Measurements from ENCODE around the gene TTLL7. TPM values are rescaled to one million over a fixed set of nuclear protein-coding genes. Genes with fewer than 3 reads are reported as not detected.

TTLL7 gene
- total RNA-seq, 1 donor from 2014 or later = not detected

GRCh38 chr1:83997631-83998030, 1.3 kb downstream of the TTLL7 start:
- ATAC-seq (ENCODE audit: low read depth) = no peak
- H3K27ac Mint-ChIP-seq = no peak overlapping the region
- CTCF ChIA-PET = no interaction called here
- H3K9me3 Mint-ChIP-seq = no peaks in the 10 kb centered on the region
- no peaks in the 10 kb centered on the region for H3K36me3 Mint-ChIP-seq (ENCODE audit: low read depth)
- no peak for DNase-seq
- intact Hi-C loops (cut with micrococcal nuclease) = loop anchor here (2.0 to 5.0 kb wide), 2 partner anchors 693 to 1280 kb away; partner anchors contain the start of genes BCL10 and SSX2IP
- no peak overlapping the region for H3K4me3 Mint-ChIP-seq
- peaks cover 43% of the 10 kb centered on the region for H3K27me3 Mint-ChIP-seq
- TF ChIP-seq CTCF (IDR thresholded peaks at IDR 0.05) = no peak
- POLR2A ChIA-PET = no interaction called here
- H3K4me1 Mint-ChIP-seq = peaks cover 13% of the 10 kb centered on the region

GRCh38 chr1:83996621-83997020, 2.3 kb downstream of the TTLL7 start:
- ChIA-PET POLR2A (no interaction called here), CTCF (no interaction called here)
- intact Hi-C loops (cut with micrococcal nuclease) = loop anchor here (5.0 kb wide), 1 partner anchor 1281 kb away; the partner anchor contains the start of gene BCL10
- no peaks in the 10 kb centered on the region for H3K9me3 Mint-ChIP-seq
- peaks cover 42% of the 10 kb centered on the region for H3K27me3 Mint-ChIP-seq
- H3K4me3 Mint-ChIP-seq = no peak overlapping the region
- DNase-seq (no peak), ATAC-seq (ENCODE audit: low read depth) (no peak)
- H3K36me3 Mint-ChIP-seq (ENCODE audit: low read depth) = no peaks in the 10 kb centered on the region
- TF ChIP-seq CTCF (IDR thresholded peaks at IDR 0.05) = no peak
- no peak overlapping the region for H3K27ac Mint-ChIP-seq
- peaks cover 13% of the 10 kb centered on the region for H3K4me1 Mint-ChIP-seq

GRCh38 chr1:83996191-83996590, 2.7 kb downstream of the TTLL7 start:
- no peak for TF ChIP-seq CTCF (IDR thresholded peaks at IDR 0.05)
- Mint-ChIP-seq H3K27me3 (peaks cover 37% of the 10 kb centered on the region), H3K36me3 (ENCODE audit: low read depth) (no peaks in the 10 kb centered on the region), H3K4me1 (peaks cover 13% of the 10 kb centered on the region), H3K27ac (no peak overlapping the region), H3K4me3 (no peak overlapping the region), H3K9me3 (no peaks in the 10 kb centered on the region)
- ATAC-seq (ENCODE audit: low read depth) (no peak), DNase-seq (no peak)
- POLR2A ChIA-PET = no interaction called here
- intact Hi-C loops (cut with micrococcal nuclease) = loop anchor here (5.0 kb wide), 1 partner anchor 1281 kb away; the partner anchor contains the start of gene BCL10
- CTCF ChIA-PET = no interaction called here

GRCh38 chr1:83995649-83996048, 3.3 kb downstream of the TTLL7 start:
- no peak for ATAC-seq (ENCODE audit: low read depth)
- no peak for DNase-seq
- TF ChIP-seq CTCF (IDR thresholded peaks at IDR 0.05) = no peak
- H3K36me3 Mint-ChIP-seq (ENCODE audit: low read depth) = no peaks in the 10 kb centered on the region
- H3K27me3 Mint-ChIP-seq = peaks cover 35% of the 10 kb centered on the region
- CTCF ChIA-PET = no interaction called here
- no peak overlapping the region for H3K4me3 Mint-ChIP-seq
- POLR2A ChIA-PET = no interaction called here
- no peaks in the 10 kb centered on the region for H3K9me3 Mint-ChIP-seq
- intact Hi-C loops (cut with micrococcal nuclease) = loop anchor here (5.0 kb wide), 1 partner anchor 1282 kb away; the partner anchor contains the start of gene BCL10
- H3K27ac Mint-ChIP-seq = no peak overlapping the region
- peaks cover 13% of the 10 kb centered on the region for H3K4me1 Mint-ChIP-seq

- CTCF ChIA-PET = no interaction called here
- no peak overlapping the region for H3K27ac Mint-ChIP-seq
- no peaks in the 10 kb centered on the region for H3K9me3 Mint-ChIP-seq
- intact Hi-C loops (cut with micrococcal nuclease) = no loop called here
- H3K36me3 Mint-ChIP-seq (ENCODE audit: low read depth) = no peaks in the 10 kb centered on the region
- H3K27me3 Mint-ChIP-seq = peaks cover 25% of the 10 kb centered on the region
- peaks cover 4% of the 10 kb centered on the region for H3K4me1 Mint-ChIP-seq
- DNase-seq (no peak), ATAC-seq (ENCODE audit: low read depth) (no peak)
- no peak for TF ChIP-seq CTCF (IDR thresholded peaks at IDR 0.05)
- H3K4me3 Mint-ChIP-seq = no peak overlapping the region
- POLR2A ChIA-PET = no interaction called here
Measured at GRCh38 chr1:83994111-83994510, 4.8 kb downstream of the TTLL7 start.

All from activated B cell treated with CpG ODN at 0.5 μM for 24 hours (primary cell).